Measurements from ENCODE around the gene MGAT5. TPM values are rescaled to one million over a fixed set of nuclear protein-coding genes. Genes with fewer than 3 reads are reported as not detected.

The MGAT5 gene
- total RNA-seq, 4 donors from 2014 or later, result 32.4 to 65.9 (median 46.6) TPM

GRCh38 chr2:134462275-134462674 is 208.4 kb downstream of the MGAT5 start:
- no peak for ATAC-seq
- H3K27ac ChIP-seq, result no peak overlapping the region
- no peaks in the 10 kb centered on the region for H3K27me3 ChIP-seq
- H3K4me1 ChIP-seq, result no peaks in the 10 kb centered on the region
- H3K36me3 ChIP-seq, result no peaks in the 10 kb centered on the region
- no peaks in the 10 kb centered on the region for H3K9me3 ChIP-seq
- 99% methylated on average over 6 of the region's 6 CpGs; no CpG with 5 or more reads in 1 of the 2 donors for WGBS, 2 donors (ENCODE audit: low coverage in 1 of 2)
- no peak overlapping the region for H3K4me3 ChIP-seq
- TF ChIP-seq EP300 (IDR thresholded peaks at IDR 0.05) (no peak), POLR2AphosphoS5 (IDR thresholded peaks at IDR 0.05) (no peak), POLR2A (IDR thresholded peaks at IDR 0.05) (no peak)
- TF ChIP-seq, protein P1, sequence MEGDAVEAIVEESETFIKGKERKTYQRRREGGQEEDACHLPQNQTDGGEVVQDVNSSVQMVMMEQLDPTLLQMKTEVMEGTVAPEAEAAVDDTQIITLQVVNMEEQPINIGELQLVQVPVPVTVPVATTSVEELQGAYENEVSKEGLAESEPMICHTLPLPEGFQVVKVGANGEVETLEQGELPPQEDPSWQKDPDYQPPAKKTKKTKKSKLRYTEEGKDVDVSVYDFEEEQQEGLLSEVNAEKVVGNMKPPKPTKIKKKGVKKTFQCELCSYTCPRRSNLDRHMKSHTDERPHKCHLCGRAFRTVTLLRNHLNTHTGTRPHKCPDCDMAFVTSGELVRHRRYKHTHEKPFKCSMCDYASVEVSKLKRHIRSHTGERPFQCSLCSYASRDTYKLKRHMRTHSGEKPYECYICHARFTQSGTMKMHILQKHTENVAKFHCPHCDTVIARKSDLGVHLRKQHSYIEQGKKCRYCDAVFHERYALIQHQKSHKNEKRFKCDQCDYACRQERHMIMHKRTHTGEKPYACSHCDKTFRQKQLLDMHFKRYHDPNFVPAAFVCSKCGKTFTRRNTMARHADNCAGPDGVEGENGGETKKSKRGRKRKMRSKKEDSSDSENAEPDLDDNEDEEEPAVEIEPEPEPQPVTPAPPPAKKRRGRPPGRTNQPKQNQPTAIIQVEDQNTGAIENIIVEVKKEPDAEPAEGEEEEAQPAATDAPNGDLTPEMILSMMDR (IDR thresholded peaks at IDR 0.05), result no peak

DNA sequence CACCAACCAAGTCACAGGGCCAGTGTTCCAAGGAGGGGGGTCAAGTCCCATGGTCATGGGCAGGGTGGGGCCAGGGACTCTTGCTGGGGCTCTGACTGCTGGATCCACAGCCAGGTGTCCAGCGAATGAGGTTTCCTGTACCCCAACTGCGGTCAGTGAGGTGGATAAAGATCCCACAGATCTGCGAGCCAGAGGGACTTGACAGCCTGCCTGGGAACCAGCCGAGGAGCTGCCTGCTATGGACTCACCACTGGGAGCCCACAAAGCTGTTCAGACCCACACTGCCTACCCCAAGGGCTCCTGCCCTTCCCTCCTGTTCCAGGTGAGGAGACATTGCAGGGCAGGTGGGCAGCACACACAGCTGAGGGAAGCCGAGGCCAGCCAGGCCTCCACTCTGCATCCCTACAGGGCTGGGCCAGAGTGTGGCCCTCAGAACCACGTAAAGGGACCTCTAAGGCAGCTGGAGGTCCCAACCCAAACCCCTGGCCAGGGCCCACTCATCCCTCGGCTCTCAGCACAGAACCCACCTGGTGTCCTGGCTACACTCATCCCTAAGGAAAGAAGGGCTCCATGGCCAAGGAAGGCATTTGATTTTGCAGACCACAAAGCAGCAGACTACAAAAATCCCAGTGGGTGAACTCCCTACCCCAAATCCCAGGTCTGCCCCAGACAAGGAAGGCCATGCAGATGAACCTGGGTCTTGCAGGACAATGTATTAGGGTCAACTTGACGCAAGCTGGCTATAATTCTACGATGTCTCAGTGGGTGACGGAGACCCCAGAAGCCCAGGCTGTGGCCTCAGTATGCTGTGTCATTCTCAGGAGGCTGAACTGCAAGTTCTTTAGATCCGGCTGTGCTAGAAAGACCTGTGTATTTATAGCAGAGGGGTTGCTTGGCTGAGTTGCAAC is 209.2 kb downstream of the MGAT5 start:
- no peak overlapping the region for H3K4me3 ChIP-seq
- no peak overlapping the region for H3K27ac ChIP-seq
- H3K36me3 ChIP-seq, result no peaks in the 10 kb centered on the region
- no peaks in the 10 kb centered on the region for H3K9me3 ChIP-seq
- H3K4me1 ChIP-seq, result no peaks in the 10 kb centered on the region
- H3K27me3 ChIP-seq, result no peaks in the 10 kb centered on the region
- ATAC-seq, result no peak
- WGBS, 2 donors (ENCODE audit: low coverage in 1 of 2), result 97% methylated on average over 4 to 5 of the region's 11 CpGs
- TF ChIP-seq, protein P1 (IDR thresholded peaks at IDR 0.05), result no peak
- no peak for TF ChIP-seq POLR2AphosphoS5 (IDR thresholded peaks at IDR 0.05)
- no peak for TF ChIP-seq POLR2A (IDR thresholded peaks at IDR 0.05)
- TF ChIP-seq EP300 (IDR thresholded peaks at IDR 0.05), result no peak

GRCh38 chr2:134463699-134464022 is 209.8 kb downstream of the MGAT5 start:
- no peaks in the 10 kb centered on the region for H3K36me3 ChIP-seq
- H3K9me3 ChIP-seq, result no peaks in the 10 kb centered on the region
- H3K4me3 ChIP-seq, result no peak overlapping the region
- no peaks in the 10 kb centered on the region for H3K4me1 ChIP-seq
- H3K27ac ChIP-seq, result no peak overlapping the region
- WGBS, 2 donors (ENCODE audit: low coverage in 1 of 2), result 100% methylated on average over 1 of the region's 7 CpGs; no CpG with 5 or more reads in 1 of the 2 donors
- no peaks in the 10 kb centered on the region for H3K27me3 ChIP-seq
- ATAC-seq, result no peak
- TF ChIP-seq, protein P1 (IDR thresholded peaks at IDR 0.05), result no peak
- TF ChIP-seq POLR2A (IDR thresholded peaks at IDR 0.05) (no peak), EP300 (IDR thresholded peaks at IDR 0.05) (no peak), POLR2AphosphoS5 (IDR thresholded peaks at IDR 0.05) (no peak)

GRCh38 chr2:134465228-134466105 is 211.6 kb downstream of the MGAT5 start:
- Histone ChIP-seq H3K27me3 (no peaks in the 10 kb centered on the region), H3K36me3 (no peaks in the 10 kb centered on the region), H3K27ac (no peak overlapping the region), H3K4me3 (no peak overlapping the region), H3K9me3 (no peaks in the 10 kb centered on the region), H3K4me1 (no peaks in the 10 kb centered on the region)
- no peak for TF ChIP-seq POLR2A (IDR thresholded peaks at IDR 0.05)
- no peak for TF ChIP-seq EP300 (IDR thresholded peaks at IDR 0.05)
- TF ChIP-seq, protein P1 (IDR thresholded peaks at IDR 0.05), result no peak
- no peak for TF ChIP-seq POLR2AphosphoS5 (IDR thresholded peaks at IDR 0.05)
- WGBS, 2 donors (ENCODE audit: low coverage in 1 of 2), result 40 to 74% methylated on average over 1 to 6 of the region's 6 CpGs
- ATAC-seq, result no peak
